ENCODE measurements around the gene ATG12. TPM values are rescaled to one million over a fixed set of nuclear protein-coding genes. Genes with fewer than 3 reads are reported as not detected.
A peak's percentile ranks its signal among the peaks of the same experiment; 100 is the strongest.

ATG12 gene
- total RNA-seq, 3 donors from 2014 or later, result 46.0 to 63.0 (median 50.8) TPM

DNA sequence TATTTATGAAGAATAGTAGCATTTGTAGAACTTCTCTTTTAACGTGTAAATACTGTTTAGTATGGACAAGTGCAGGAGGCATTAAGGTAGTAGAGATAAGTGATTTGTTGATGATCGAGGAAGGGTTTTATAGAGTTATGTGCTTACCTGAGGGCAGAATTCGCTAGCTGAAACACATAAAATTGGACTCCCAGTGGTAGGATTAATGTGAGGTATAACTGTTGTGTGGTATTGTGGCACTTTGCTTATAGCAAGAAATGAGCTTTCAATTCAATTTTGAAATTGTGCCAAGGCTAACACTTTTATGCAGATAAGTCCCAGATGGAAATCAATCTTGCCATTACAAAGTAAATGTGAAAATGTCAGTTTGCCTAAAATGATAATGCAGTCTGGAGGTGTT is 1.6 kb upstream of the ATG12 start:
- Histone ChIP-seq H3K4me1 (peaks cover 0 to 17% of the 10 kb centered on the region in 2 donors), H3K27me3 (no peaks in the 10 kb centered on the region), H3K36me3 (no peaks in the 10 kb centered on the region), H3K27ac (no peak overlapping the region), H3K4me3 (peak overlapping the region; percentile 75 to 84 (median 78)), H3K9me3 (no peaks in the 10 kb centered on the region)
- intact Hi-C loops (cut with DNase I; ENCODE audit: low total_unique reads), result no loop called here
- TF ChIP-seq CTCF (IDR thresholded peaks at IDR 0.05) (no peak), POLR2A (IDR thresholded peaks at IDR 0.05) (no peak), POLR2AphosphoS5 (IDR thresholded peaks at IDR 0.05) (no peak)
- no peak for DNase-seq (ENCODE audit: low spot score in 2 of 2)

DNA sequence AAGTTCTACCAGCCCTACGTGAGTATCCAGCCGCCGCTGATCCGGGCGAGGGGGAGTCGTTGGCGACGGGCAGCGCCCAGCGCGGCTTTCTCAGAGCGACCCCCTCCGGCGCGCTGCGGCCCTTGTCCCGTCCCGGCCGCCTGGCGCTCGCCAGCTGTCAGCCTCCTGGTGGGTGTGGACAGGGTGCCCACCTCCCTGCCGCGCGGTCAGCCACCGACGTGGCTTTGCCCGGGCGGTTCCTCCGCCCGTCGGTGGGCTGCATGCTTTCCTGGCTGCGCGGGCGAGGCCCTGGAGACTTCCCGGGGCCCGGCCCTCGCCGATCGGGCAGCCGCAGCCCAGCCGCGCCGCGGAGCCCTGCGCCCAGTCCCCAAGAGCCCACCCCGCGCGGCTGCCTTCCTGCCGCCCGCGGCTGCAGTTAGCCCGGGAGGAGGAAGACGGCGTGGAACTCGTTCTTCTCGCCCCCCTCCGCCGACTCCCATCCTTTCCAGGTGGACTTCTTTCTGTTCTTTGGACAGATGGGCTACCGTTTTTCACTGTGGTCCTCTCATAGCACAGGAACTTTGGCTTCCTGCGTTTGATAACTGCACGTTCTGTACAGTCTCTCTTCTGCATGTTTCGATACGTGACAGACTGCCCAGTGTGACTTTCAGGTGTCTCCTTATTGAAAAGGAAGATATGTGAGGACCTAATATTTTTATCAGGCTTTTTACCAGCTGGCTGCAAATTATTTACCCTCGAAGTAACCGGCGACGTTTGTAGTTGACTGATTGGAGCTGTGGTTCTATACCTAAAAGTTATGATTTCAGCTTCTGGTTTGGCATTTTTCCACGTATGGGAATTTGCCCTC is 947 bp upstream of the ATG12 start:
- no peaks in the 10 kb centered on the region for H3K27me3 ChIP-seq
- H3K27ac ChIP-seq, result peak overlapping the region; percentile 91 to 94
- DNase-seq (ENCODE audit: low spot score in 2 of 2), result no peak
- H3K36me3 ChIP-seq, result no peaks in the 10 kb centered on the region
- H3K4me1 ChIP-seq, result peaks cover 0 to 17% of the 10 kb centered on the region in 2 donors
- no peaks in the 10 kb centered on the region for H3K9me3 ChIP-seq
- H3K4me3 ChIP-seq, result peak overlapping the region; percentile 75 to 84 (median 78)
- TF ChIP-seq POLR2AphosphoS5 (IDR thresholded peaks at IDR 0.05) (no peak), CTCF (IDR thresholded peaks at IDR 0.05) (no peak), POLR2A (IDR thresholded peaks at IDR 0.05) (no peak)
- intact Hi-C loops (cut with DNase I; ENCODE audit: low total_unique reads), result no loop called here

- Histone ChIP-seq H3K4me3 (peak overlapping the region; percentile 75 to 84 (median 78)), H3K9me3 (no peaks in the 10 kb centered on the region), H3K4me1 (peaks cover 0 to 17% of the 10 kb centered on the region in 2 donors), H3K36me3 (peaks cover 6% of the 10 kb centered on the region), H3K27ac (peak overlapping the region; percentile 91 to 94), H3K27me3 (no peaks in the 10 kb centered on the region)
- intact Hi-C loops (cut with DNase I; ENCODE audit: low total_unique reads), result no loop called here
- DNase-seq (ENCODE audit: low spot score in 2 of 2), result no peak
- TF ChIP-seq POLR2A (IDR thresholded peaks at IDR 0.05), result no peak
- TF ChIP-seq POLR2AphosphoS5 (IDR thresholded peaks at IDR 0.05), result no peak
- no peak for TF ChIP-seq CTCF (IDR thresholded peaks at IDR 0.05)
These were observed 492 bp downstream of the ATG12 start for GRCh38 chr5:115840873-115841272.

GRCh38 chr5:115838885-115839518 is 2.4 kb downstream of the ATG12 start:
- peaks cover 0 to 17% of the 10 kb centered on the region in 2 donors for H3K4me1 ChIP-seq
- no peak for DNase-seq (ENCODE audit: low spot score in 2 of 2)
- H3K4me3 ChIP-seq, result peak overlapping the region; percentile 0 to 78 (median 11)
- H3K9me3 ChIP-seq, result no peaks in the 10 kb centered on the region
- no peaks in the 10 kb centered on the region for H3K27me3 ChIP-seq
- intact Hi-C loops (cut with DNase I; ENCODE audit: low total_unique reads), result no loop called here
- TF ChIP-seq POLR2A (IDR thresholded peaks at IDR 0.05), result no peak
- TF ChIP-seq POLR2AphosphoS5 (IDR thresholded peaks at IDR 0.05), result no peak
- peak in 2 of 3 donors; percentile 15 to 44 for TF ChIP-seq CTCF (IDR thresholded peaks at IDR 0.05)
- H3K36me3 ChIP-seq, result peaks cover 6% of the 10 kb centered on the region
- H3K27ac ChIP-seq, result peak overlapping the region in 1 of 2 donors; percentile 15

GRCh38 chr5:115835481-115835880 is 5.9 kb downstream of the ATG12 start:
- H3K4me1 ChIP-seq, result peaks cover 0 to 17% of the 10 kb centered on the region in 2 donors
- H3K4me3 ChIP-seq, result no peak overlapping the region
- no peaks in the 10 kb centered on the region for H3K27me3 ChIP-seq
- H3K36me3 ChIP-seq, result peaks cover 6% of the 10 kb centered on the region
- intact Hi-C loops (cut with DNase I; ENCODE audit: low total_unique reads), result no loop called here
- TF ChIP-seq POLR2A (IDR thresholded peaks at IDR 0.05) (no peak), CTCF (IDR thresholded peaks at IDR 0.05) (no peak), POLR2AphosphoS5 (IDR thresholded peaks at IDR 0.05) (no peak)
- no peaks in the 10 kb centered on the region for H3K9me3 ChIP-seq
- H3K27ac ChIP-seq, result no peak overlapping the region
- DNase-seq (ENCODE audit: low spot score in 2 of 2), result no peak
